Omental fat pad (tissue), 4 donors: ENCODE data around the gene SELENOW. TPM values are rescaled to one million over a fixed set of nuclear protein-coding genes. Genes with fewer than 3 reads are reported as not detected.
"Not testable (repeated sequence)": the region's sequence is repeated elsewhere in the genome, so short reads cannot be mapped to it uniquely, and the experiment has no call there.

Experiments used
- ATAC-seq: fragments of 150-250 bp; one replicate; pipeline ENCODE4 v1.9.1; 2016; ENCODE audit warnings: mild to moderate bottlenecking, moderate library complexity; ENCODE audit not compliant: low FRiP score
- DNase-seq: peaks from one replicate; pipeline ENCODE4 v3.0.0-alpha.2; 2019; ENCODE audit warnings: low spot score
- CTCF ChIP-seq, 3 donors: fragments of 450-650 bp; IDR thresholded peaks; one replicate each; pipeline ENCODE4 v1.5.1; 2016 to 2017; ENCODE audit warnings: antibody characterized with exemption in 3 of 3, mild to moderate bottlenecking in 3 of 3, moderate library complexity in 2 of 3
- total RNA-seq, 4 donors: library from RNA; depleted of rRNA; stranded (reverse); fragments of >200 nt; gene quantifications; one replicate each; pipeline ENCODE4 v1.1.0, GENCODE V29; 2016

SELENOW gene
- total RNA-seq, 4 donors from 2014 or later: 198 to 420 (median 334) TPM

GRCh38 chr19:47802521-47803043 lies 24.1 kb downstream of the SELENOW start:
- DNase-seq (no peak), ATAC-seq (no peak)
- no peak for TF ChIP-seq CTCF (IDR thresholded peaks at IDR 0.05)

GRCh38 chr19:47803148-47803547 lies 24.6 kb downstream of the SELENOW start:
- DNase-seq, ATAC-seq: not testable (repeated sequence)

GRCh38 chr19:47803671-47804070 lies 25.2 kb downstream of the SELENOW start:
- DNase-seq, ATAC-seq: not testable (repeated sequence)

- not testable (repeated sequence) for ATAC-seq, DNase-seq
Measured at GRCh38 chr19:47804451-47804850, 25.9 kb downstream of the SELENOW start, which contains the start of gene TPRX1. TPRX1 (minus strand) TSS chr19:47804551; CDS start chr19:47804539, 12 bp downstream.

- DNase-seq (no peak), ATAC-seq (no peak)
- no peak for TF ChIP-seq CTCF (IDR thresholded peaks at IDR 0.05)
Measured at GRCh38 chr19:47805313-47805712, 26.8 kb downstream of the SELENOW start.

- DNase-seq: no peak
- no peak for TF ChIP-seq CTCF (IDR thresholded peaks at IDR 0.05)
- no peak for ATAC-seq
Measured at GRCh38 chr19:47806435-47806834, 27.9 kb downstream of the SELENOW start.

- DNase-seq (peak; percentile 73), ATAC-seq (no peak)
- no peak for TF ChIP-seq CTCF (IDR thresholded peaks at IDR 0.05)
Measured at GRCh38 chr19:47813304-47813994, 34.9 kb downstream of the SELENOW start.

GRCh38 chr19:47813995-47814328 lies 35.5 kb downstream of the SELENOW start:
- no peak for TF ChIP-seq CTCF (IDR thresholded peaks at IDR 0.05)
- no peak for DNase-seq
- ATAC-seq: no peak

- DNase-seq, ATAC-seq: not testable (repeated sequence)
Measured at GRCh38 chr19:47816270-47816669, 37.8 kb downstream of the SELENOW start.

GRCh38 chr19:47818221-47818620 lies 39.7 kb downstream of the SELENOW start:
- not testable (repeated sequence) for ATAC-seq, DNase-seq
